Stimulated activated naive B cell treated with anti-CD40 and anti-IgM and Interleukin-4, amounts not matched to agents 10 μg/mL and 1 μg/mL and 100 μg/mL, for 72 hours (primary cell): ENCODE measurements around the gene POFUT2.

ENCODE experiments used
- ATAC-seq, 2 donors: fragments of 150-1000 bp; cut with Tn5 transposase; replicated peaks; 2 replicates each; pipeline ENCODE4 v1.10.0; 2021; ENCODE audit warnings: moderate library complexity in 1 of 2
- DNase-seq: peaks from one replicate; pipeline ENCODE4 v3.0.0; 2021
- H3K27ac Mint-ChIP-seq: one replicate; pipeline ENCODE4 v1.8.0; 2022; ENCODE audit warnings: mild to moderate bottlenecking, mixed read lengths
- H3K27me3 Mint-ChIP-seq, 2 donors: one replicate each; pipeline ENCODE4 v1.8.0; 2022; ENCODE audit warnings: mixed read lengths in 2 of 2
- H3K36me3 Mint-ChIP-seq, 2 donors: one replicate each; pipeline ENCODE4 v1.8.0; 2022; ENCODE audit warnings: mixed read lengths in 2 of 2, mild to moderate bottlenecking in 1 of 2
- H3K4me1 Mint-ChIP-seq, 2 donors: one replicate each; pipeline ENCODE4 v1.8.0; 2022; ENCODE audit warnings: mixed read lengths in 2 of 2, mild to moderate bottlenecking in 1 of 2
- H3K4me3 Mint-ChIP-seq, 2 donors: one replicate each; pipeline ENCODE4 v1.8.0; 2022; ENCODE audit warnings: mild to moderate bottlenecking in 2 of 2, mixed read lengths in 2 of 2, moderate library complexity in 1 of 2
- H3K9me3 Mint-ChIP-seq, 2 donors: one replicate each; pipeline ENCODE4 v1.8.0; 2022; ENCODE audit warnings: mixed read lengths in 2 of 2, mild to moderate bottlenecking in 1 of 2

POFUT2 gene

GRCh38 chr21:45287438-45288391, at the start of gene POFUT2:
TSS of gene POFUT2 (minus strand) at chr21:45287895. CDS start at chr21:45287871, 24 bp downstream.
- H3K27me3 Mint-ChIP-seq = no peaks in the 10 kb centered on the region
- peak within 1 kb of the TSS; percentile 88 to 93 for H3K4me3 Mint-ChIP-seq
- DNase-seq (peak; percentile 97), ATAC-seq (peak; percentile 86 to 90)
- peaks cover 10 to 26% of the 10 kb centered on the region in 2 donors for H3K4me1 Mint-ChIP-seq
- H3K9me3 Mint-ChIP-seq = no peaks in the 10 kb centered on the region
- H3K27ac Mint-ChIP-seq = peak within 1 kb of the TSS; percentile 96
- peaks cover 15 to 24% of the 10 kb centered on the region in 2 donors for H3K36me3 Mint-ChIP-seq

GRCh38 chr21:45336870-45337269, 49.2 kb upstream of the POFUT2 start:
- no peak for DNase-seq
- Mint-ChIP-seq H3K27ac (no peak overlapping the region), H3K4me1 (no peaks in the 10 kb centered on the region), H3K9me3 (peaks cover 2 to 4% of the 10 kb centered on the region in 2 donors), H3K36me3 (no peaks in the 10 kb centered on the region), H3K27me3 (peaks cover 25 to 27% of the 10 kb centered on the region in 2 donors), H3K4me3 (no peak overlapping the region)
- no peak for ATAC-seq

GRCh38 chr21:45336535-45336810, 48.8 kb upstream of the POFUT2 start:
- Mint-ChIP-seq H3K36me3 (no peaks in the 10 kb centered on the region), H3K4me1 (no peaks in the 10 kb centered on the region), H3K4me3 (no peak overlapping the region), H3K27ac (no peak overlapping the region), H3K9me3 (peaks cover 2 to 4% of the 10 kb centered on the region in 2 donors), H3K27me3 (peaks cover 21 to 23% of the 10 kb centered on the region in 2 donors)
- no peak for ATAC-seq
- DNase-seq = no peak

GRCh38 chr21:45335761-45336534, 48.3 kb upstream of the POFUT2 start:
- Mint-ChIP-seq H3K4me3 (no peak overlapping the region), H3K27ac (no peak overlapping the region), H3K4me1 (no peaks in the 10 kb centered on the region), H3K27me3 (peaks cover 19% of the 10 kb centered on the region in 2 donors), H3K9me3 (peaks cover 2 to 4% of the 10 kb centered on the region in 2 donors), H3K36me3 (no peaks in the 10 kb centered on the region)
- no peak for DNase-seq
- ATAC-seq = no peak

GRCh38 chr21:45335151-45335760, 47.6 kb upstream of the POFUT2 start:
- H3K9me3 Mint-ChIP-seq = no peaks in the 10 kb centered on the region
- H3K27me3 Mint-ChIP-seq = peaks cover 14% of the 10 kb centered on the region in 2 donors
- H3K4me3 Mint-ChIP-seq = no peak overlapping the region
- H3K27ac Mint-ChIP-seq = no peak overlapping the region
- DNase-seq = no peak
- no peaks in the 10 kb centered on the region for H3K4me1 Mint-ChIP-seq
- no peaks in the 10 kb centered on the region for H3K36me3 Mint-ChIP-seq
- ATAC-seq = no peak

GRCh38 chr21:45334591-45335081, 46.9 kb upstream of the POFUT2 start:
- no peak overlapping the region for H3K27ac Mint-ChIP-seq
- H3K27me3 Mint-ChIP-seq = peaks cover 13 to 20% of the 10 kb centered on the region in 2 donors
- H3K4me1 Mint-ChIP-seq = no peaks in the 10 kb centered on the region
- no peak for ATAC-seq
- no peaks in the 10 kb centered on the region for H3K9me3 Mint-ChIP-seq
- DNase-seq = no peak
- no peak overlapping the region for H3K4me3 Mint-ChIP-seq
- H3K36me3 Mint-ChIP-seq = no peaks in the 10 kb centered on the region

GRCh38 chr21:45334134-45334533, 46.4 kb upstream of the POFUT2 start:
- no peak for DNase-seq
- Mint-ChIP-seq H3K4me3 (no peak overlapping the region), H3K27ac (no peak overlapping the region), H3K36me3 (no peaks in the 10 kb centered on the region), H3K4me1 (no peaks in the 10 kb centered on the region), H3K9me3 (no peaks in the 10 kb centered on the region), H3K27me3 (peaks cover 13 to 23% of the 10 kb centered on the region in 2 donors)
- no peak for ATAC-seq

GRCh38 chr21:45333583-45334121, 46.0 kb upstream of the POFUT2 start:
- Mint-ChIP-seq H3K36me3 (no peaks in the 10 kb centered on the region), H3K9me3 (no peaks in the 10 kb centered on the region), H3K27ac (no peak overlapping the region), H3K27me3 (peaks cover 13 to 23% of the 10 kb centered on the region in 2 donors), H3K4me1 (no peaks in the 10 kb centered on the region), H3K4me3 (no peak overlapping the region)
- ATAC-seq (no peak), DNase-seq (no peak)

GRCh38 chr21:45332981-45333582, 45.4 kb upstream of the POFUT2 start:
- no peak for ATAC-seq
- no peak overlapping the region for H3K27ac Mint-ChIP-seq
- no peaks in the 10 kb centered on the region for H3K9me3 Mint-ChIP-seq
- no peak for DNase-seq
- no peaks in the 10 kb centered on the region for H3K4me1 Mint-ChIP-seq
- H3K4me3 Mint-ChIP-seq = no peak overlapping the region
- H3K27me3 Mint-ChIP-seq = peaks cover 13 to 23% of the 10 kb centered on the region in 2 donors
- H3K36me3 Mint-ChIP-seq = no peaks in the 10 kb centered on the region

- H3K4me1 Mint-ChIP-seq = no peaks in the 10 kb centered on the region
- no peaks in the 10 kb centered on the region for H3K9me3 Mint-ChIP-seq
- peaks cover 12 to 24% of the 10 kb centered on the region in 2 donors for H3K27me3 Mint-ChIP-seq
- no peaks in the 10 kb centered on the region for H3K36me3 Mint-ChIP-seq
- DNase-seq (no peak), ATAC-seq (no peak)
- H3K4me3 Mint-ChIP-seq = no peak overlapping the region
- no peak overlapping the region for H3K27ac Mint-ChIP-seq
Observed at GRCh38 chr21:45332415-45332814, 44.7 kb upstream of the POFUT2 start.

- DNase-seq (no peak), ATAC-seq (no peak)
- no peaks in the 10 kb centered on the region for H3K9me3 Mint-ChIP-seq
- H3K27ac Mint-ChIP-seq = no peak overlapping the region
- no peak overlapping the region for H3K4me3 Mint-ChIP-seq
- peaks cover 17 to 24% of the 10 kb centered on the region in 2 donors for H3K27me3 Mint-ChIP-seq
- peaks cover 4 to 8% of the 10 kb centered on the region in 2 donors for H3K4me1 Mint-ChIP-seq
- H3K36me3 Mint-ChIP-seq = no peaks in the 10 kb centered on the region
Observed at GRCh38 chr21:45331531-45332147, 43.9 kb upstream of the POFUT2 start.

- ATAC-seq (no peak), DNase-seq (no peak)
- H3K4me3 Mint-ChIP-seq = no peak overlapping the region
- H3K27me3 Mint-ChIP-seq = peaks cover 18 to 23% of the 10 kb centered on the region in 2 donors
- H3K36me3 Mint-ChIP-seq = no peaks in the 10 kb centered on the region
- H3K4me1 Mint-ChIP-seq = peaks cover 6 to 9% of the 10 kb centered on the region in 2 donors
- no peak overlapping the region for H3K27ac Mint-ChIP-seq
- H3K9me3 Mint-ChIP-seq = no peaks in the 10 kb centered on the region
Observed at GRCh38 chr21:45330851-45331261, 43.2 kb upstream of the POFUT2 start.

- DNase-seq (no peak), ATAC-seq (no peak)
- H3K27ac Mint-ChIP-seq = no peak overlapping the region
- peaks cover 9 to 10% of the 10 kb centered on the region in 2 donors for H3K4me1 Mint-ChIP-seq
- no peaks in the 10 kb centered on the region for H3K9me3 Mint-ChIP-seq
- H3K27me3 Mint-ChIP-seq = peaks cover 18 to 23% of the 10 kb centered on the region in 2 donors
- H3K36me3 Mint-ChIP-seq = no peaks in the 10 kb centered on the region
- H3K4me3 Mint-ChIP-seq = no peak overlapping the region
Observed at GRCh38 chr21:45330075-45330781, 42.5 kb upstream of the POFUT2 start.
